NCI-H82 treated with DMSO at 0.1 percent for 48 hours (cell line): ENCODE data around the gene SLC25A29.

Source experiments
- DNase-seq: peaks from one replicate; lab custom pipeline; 2025; ENCODE audit not compliant: unreplicated experiment; lab: John Stamatoyannopoulos, UW

SLC25A29 gene

GRCh38 chr14:100332071-100332639 lies 25.9 kb upstream of the SLC25A29 start:
- no peak for DNase-seq

GRCh38 chr14:100330388-100330931 lies 24.2 kb upstream of the SLC25A29 start:
- DNase-seq: no peak

- no peak for DNase-seq
These were observed 23.7 kb upstream of the SLC25A29 start for GRCh38 chr14:100330007-100330344.

GRCh38 chr14:100329233-100330006 lies 23.2 kb upstream of the SLC25A29 start:
- no peak for DNase-seq

- no peak for DNase-seq
These were observed 22.4 kb upstream of the SLC25A29 start for GRCh38 chr14:100328495-100329163.

- DNase-seq: no peak
These were observed 20.9 kb upstream of the SLC25A29 start for GRCh38 chr14:100327128-100327527.

- DNase-seq: no peak
These were observed 19.7 kb upstream of the SLC25A29 start for GRCh38 chr14:100325958-100326357.

GRCh38 chr14:100325231-100325632 lies 19.0 kb upstream of the SLC25A29 start:
- no peak for DNase-seq

GRCh38 chr14:100323942-100324307 lies 17.7 kb upstream of the SLC25A29 start:
- DNase-seq: no peak

- DNase-seq: no peak
These were observed 17.1 kb upstream of the SLC25A29 start, which contains the start of gene SLC25A47 for GRCh38 chr14:100323121-100323941. Gene SLC25A47, plus strand, starts transcription at chr14:100323339. Its CDS starts 76 bp downstream, at chr14:100323415.

GRCh38 chr14:100322138-100322957 lies 16.1 kb upstream of the SLC25A29 start:
- no peak for DNase-seq

- DNase-seq: no peak
These were observed 15.4 kb upstream of the SLC25A29 start for GRCh38 chr14:100321473-100322137.

- no peak for DNase-seq
These were observed 14.1 kb upstream of the SLC25A29 start for GRCh38 chr14:100320157-100320856.

- DNase-seq: no peak
These were observed 11.9 kb upstream of the SLC25A29 start for GRCh38 chr14:100317912-100318808.

- no peak for DNase-seq
These were observed 11.1 kb upstream of the SLC25A29 start for GRCh38 chr14:100317389-100317788.

GRCh38 chr14:100314724-100315123 lies 8.5 kb upstream of the SLC25A29 start:
- no peak for DNase-seq

- DNase-seq: no peak
These were observed 7.4 kb upstream of the SLC25A29 start for GRCh38 chr14:100313464-100314230.
